Osteocyte (in vitro differentiated cells): Measurements from ENCODE around the gene CPTP. TPM values are rescaled to one million over a fixed set of nuclear protein-coding genes. Genes with fewer than 3 reads are reported as not detected.

Experiments
- DNase-seq: peaks from one replicate; pipeline ENCODE4 v3.0.0; 2021; ENCODE audit warnings: mixed read lengths; ENCODE audit not compliant: unreplicated experiment; ENCODE audit errors: extremely low spot score
- H3K27ac Mint-ChIP-seq: one replicate; pipeline ENCODE4 v1.8.0; 2021; ENCODE audit warnings: mild to moderate bottlenecking, mixed read lengths; ENCODE audit not compliant: unreplicated experiment
- H3K27me3 Mint-ChIP-seq: one replicate; pipeline ENCODE4 v1.8.0; 2021; ENCODE audit warnings: mixed read lengths; ENCODE audit not compliant: unreplicated experiment
- H3K36me3 Mint-ChIP-seq: one replicate; pipeline ENCODE4 v1.8.0; 2021; ENCODE audit warnings: mixed read lengths; ENCODE audit not compliant: unreplicated experiment
- H3K4me1 Mint-ChIP-seq: one replicate; pipeline ENCODE4 v1.8.0; 2021; ENCODE audit warnings: mixed read lengths; ENCODE audit not compliant: unreplicated experiment
- H3K4me3 Mint-ChIP-seq: one replicate; pipeline ENCODE4 v1.8.0; 2021; ENCODE audit warnings: mild to moderate bottlenecking, moderate library complexity, mixed read lengths; ENCODE audit not compliant: unreplicated experiment
- H3K9me3 Mint-ChIP-seq: one replicate; pipeline ENCODE4 v1.8.0; 2021; ENCODE audit warnings: mixed read lengths; ENCODE audit not compliant: unreplicated experiment
- CTCF ChIP-seq: fragments of 200-600 bp; sonication (generic); IDR thresholded peaks from 2 replicates; pipeline ENCODE4 v1.5.0; 2021; ENCODE audit warnings: antibody characterized with exemption, mild to moderate bottlenecking, moderate library complexity
- total RNA-seq: library from RNA; stranded (reverse); gene quantifications from 2 replicates; pipeline ENCODE4 v1.2.1, GENCODE V29; 2021

CPTP gene
- total RNA-seq, 1 donor from 2014 or later: 23.5 TPM

- DNase-seq: no peak
- no peak for TF ChIP-seq CTCF
- H3K27me3 Mint-ChIP-seq: no peaks in the 10 kb centered on the region
- peak within 1 kb of the TSS; percentile 4 for H3K4me3 Mint-ChIP-seq
- H3K4me1 Mint-ChIP-seq: peaks cover 20% of the 10 kb centered on the region
- no peaks in the 10 kb centered on the region for H3K9me3 Mint-ChIP-seq
- no peaks in the 10 kb centered on the region for H3K36me3 Mint-ChIP-seq
- peak within 1 kb of the TSS; percentile 89 for H3K27ac Mint-ChIP-seq
Observed at GRCh38 chr1:1331068-1331965, 6.7 kb downstream of the CPTP start, which contains the start of gene TAS1R3. TAS1R3 (plus strand) TSS chr1:1331280; CDS start chr1:1331346, 66 bp downstream.

GRCh38 chr1:1332031-1332755 lies 7.6 kb downstream of the CPTP start:
- no peaks in the 10 kb centered on the region for H3K9me3 Mint-ChIP-seq
- no peaks in the 10 kb centered on the region for H3K36me3 Mint-ChIP-seq
- H3K4me3 Mint-ChIP-seq: no peak overlapping the region
- TF ChIP-seq CTCF: no peak
- H3K27ac Mint-ChIP-seq: no peak overlapping the region
- H3K4me1 Mint-ChIP-seq: peaks cover 16% of the 10 kb centered on the region
- H3K27me3 Mint-ChIP-seq: no peaks in the 10 kb centered on the region
- DNase-seq: no peak

GRCh38 chr1:1332774-1333480 lies 8.3 kb downstream of the CPTP start:
- Mint-ChIP-seq H3K36me3 (no peaks in the 10 kb centered on the region), H3K4me3 (no peak overlapping the region), H3K27me3 (no peaks in the 10 kb centered on the region), H3K27ac (no peak overlapping the region), H3K9me3 (no peaks in the 10 kb centered on the region), H3K4me1 (peaks cover 16% of the 10 kb centered on the region)
- no peak for DNase-seq
- no peak for TF ChIP-seq CTCF

GRCh38 chr1:1333551-1334241 lies 9.1 kb downstream of the CPTP start:
- H3K4me3 Mint-ChIP-seq: no peak overlapping the region
- H3K4me1 Mint-ChIP-seq: peaks cover 16% of the 10 kb centered on the region
- DNase-seq: no peak
- H3K36me3 Mint-ChIP-seq: no peaks in the 10 kb centered on the region
- H3K9me3 Mint-ChIP-seq: no peaks in the 10 kb centered on the region
- TF ChIP-seq CTCF: no peak
- no peak overlapping the region for H3K27ac Mint-ChIP-seq
- no peaks in the 10 kb centered on the region for H3K27me3 Mint-ChIP-seq
